Spleen (tissue), 11 donors: ENCODE results near the gene RHCE. TPM values are rescaled to one million over a fixed set of nuclear protein-coding genes. Genes with fewer than 3 reads are reported as not detected.
"Not testable (repeated sequence)": the region's sequence is repeated elsewhere in the genome, so short reads cannot be mapped to it uniquely, and the experiment has no call there.

ENCODE experiments used
- DNase-seq: peaks from one replicate; pipeline ENCODE4 v3.0.0-alpha.2; 2020
- H3K27ac ChIP-seq, 8 donors: fragments of 200-600 bp; sonication (generic) in 7 of 8; 1 replicate in 4 of 8; 2 replicates in 4 of 8; pipeline versions ENCODE4 v1.5.0 to v1.8.0; 2016 to 2021; ENCODE audit warnings: inconsistent platforms in 4 of 8, mild to moderate bottlenecking in 4 of 8, moderate library complexity in 1 of 8
- H3K27me3 ChIP-seq, 7 donors: fragments of 200-600 bp; sonication (generic) in 6 of 7; replicated peaks in 1 of 7; 1 replicate in 4 of 7; 2 replicates in 3 of 7; pipeline versions ENCODE4 v1.5.0 to v1.8.0; 2016 to 2021; ENCODE audit warnings: inconsistent platforms in 3 of 7, mild to moderate bottlenecking in 1 of 7
- H3K36me3 ChIP-seq, 6 donors: fragments of 200-600 bp; sonication (generic) in 5 of 6; 1 replicate in 4 of 6; 2 replicates in 2 of 6; pipeline versions ENCODE4 v1.5.0 to v1.8.0; 2016 to 2021; ENCODE audit warnings: inconsistent platforms in 2 of 6
- H3K4me1 ChIP-seq, 6 donors: fragments of 200-600 bp; sonication (generic) in 5 of 6; 1 replicate in 3 of 6; 2 replicates in 3 of 6; pipeline versions ENCODE4 v1.5.0 to v1.8.0; 2016 to 2021; ENCODE audit warnings: inconsistent platforms in 3 of 6
- H3K4me3 ChIP-seq, 8 donors: fragments of 200-600 bp; sonication (generic) in 7 of 8; 1 replicate in 4 of 8; 2 replicates in 4 of 8; pipeline versions ENCODE4 v1.5.0 to v1.8.0; 2016 to 2021; ENCODE audit warnings: inconsistent platforms in 4 of 8, mild to moderate bottlenecking in 4 of 8, moderate library complexity in 2 of 8
- H3K9me3 ChIP-seq, 8 donors: fragments of 200-600 bp; sonication (generic) in 7 of 8; 1 replicate in 4 of 8; 2 replicates in 4 of 8; pipeline versions ENCODE4 v1.5.0 to v1.8.0; 2016 to 2021; ENCODE audit warnings: inconsistent platforms in 4 of 8
- CTCF ChIP-seq, 11 experiments: fragments of 200-600 bp in 7 of 11; fragments of 450-650 bp in 4 of 11; sonication (generic) in 4 of 11; IDR thresholded peaks in 8 of 11; conservative IDR thresholded peaks in 3 of 11; 1 replicate in 7 of 11; 2 replicates in 4 of 11; pipeline versions ENCODE4 v1.4.0 to v1.8.0; 2016 to 2021; ENCODE audit warnings: antibody characterized with exemption in 11 of 11, inconsistent platforms in 4 of 11, mild to moderate bottlenecking in 1 of 11
- POLR2A ChIP-seq, 3 donors: fragments of 450-650 bp; IDR thresholded peaks; one replicate each; pipeline ENCODE4 v1.5.1; 2017; ENCODE audit warnings: antibody characterized with exemption in 3 of 3, mild to moderate bottlenecking in 1 of 3
- WGBS, 5 donors: extraction: QIAGEN DNeasy Blood & Tissue Kit in 3 of 5; methylation state at CpG; one replicate each; pipeline versions ENCODE4 v1.1.5 to v1.1.7; 2013 to 2018; 5-methylcytosine and 5-hydroxymethylcytosine counted together
- intact Hi-C: fragments of 100-400 bp; cut with DNase I; formaldehyde crosslinking; loops from one replicate; pipeline ENCODE4 v1.15.0; 2023; ENCODE audit warnings: low total_unique reads
- polyA plus RNA-seq, 3 donors: library from polyadenylated mRNA; stranded (reverse); fragments of 200-250 nt; gene quantifications; one replicate each; pipeline ENCODE4 v1.2.1, GENCODE V29; 2013
- total RNA-seq, 7 donors: library from RNA; depleted of rRNA in 3 of 7; stranded (reverse); fragments of >200 nt in 3 of 7; fragmentation: NEBNext Ultra II Directional in 4 of 7; extraction: Animal tissue kit (Norgen Biotek cat#: 25700) in 4 of 7; gene quantifications; one replicate each; pipeline versions ENCODE4 v1.1.0 to v1.2.1, GENCODE V29; 2016 to 2021
- donor health status: healthy with polysubstance abuse.
- donor health status: DM: no; HTN: no; CAD: no; lungs with moderate emphysema.
- donor health status: DM: no; HTN: no; CAD: no.
- donor health status: Bipolar disorder and iron deficiency.
- donor health status: healthy.
- donor health status: DM: no; HTN: no; CAD: no.
- donor health status: DM: yes; HTN: yes; CAD: no.

The RHCE gene
- total and polyA plus RNA-seq, 10 donors = 0.13 to 7.1 (median 0.44) TPM; not detected in 2

GRCh38 chr1:25405731-25406305, 14.8 kb downstream of the RHCE start:
- H3K4me1 ChIP-seq, H3K36me3 ChIP-seq, H3K27me3 ChIP-seq, H3K9me3 ChIP-seq, intact Hi-C loops, H3K4me3 ChIP-seq, DNase-seq, H3K27ac ChIP-seq: not testable (repeated sequence)
- WGBS, 5 donors = 61 to 74% (median 67%) methylated on average over 8 to 9 of the region's 12 CpGs; no CpG with 5 or more reads in 1 of the 5 donors

GRCh38 chr1:25402947-25403803, 17.4 kb downstream of the RHCE start:
- WGBS, 5 donors = 21 to 34% (median 25%) methylated on average over 6 to 7 of the region's 8 CpGs
- H3K36me3 ChIP-seq, H3K27ac ChIP-seq, intact Hi-C loops, H3K9me3 ChIP-seq, H3K27me3 ChIP-seq, H3K4me3 ChIP-seq, H3K4me1 ChIP-seq, DNase-seq: not testable (repeated sequence)
- TF ChIP-seq CTCF (IDR thresholded peaks at IDR 0.05 in 8 of 11, conservative IDR thresholded peaks at IDR 0.05 in 3 of 11) = peak in 5 of 11 experiments; percentile 25 to 56 (median 38)

- intact Hi-C loops, H3K9me3 ChIP-seq, H3K27ac ChIP-seq, H3K36me3 ChIP-seq, H3K4me3 ChIP-seq, DNase-seq, H3K27me3 ChIP-seq, H3K4me1 ChIP-seq: not testable (repeated sequence)
- WGBS, 5 donors = no CpG with 5 or more reads among the region's 2 CpGs
Observed at GRCh38 chr1:25398079-25398478, 22.5 kb downstream of the RHCE start.

- H3K9me3 ChIP-seq, intact Hi-C loops, H3K4me1 ChIP-seq, H3K36me3 ChIP-seq, H3K27me3 ChIP-seq, DNase-seq, H3K4me3 ChIP-seq, H3K27ac ChIP-seq: not testable (repeated sequence)
- 62 to 94% (median 84%) methylated on average over 2 to 6 of the region's 10 CpGs for WGBS, 5 donors
Observed at GRCh38 chr1:25397549-25397948, 23.1 kb downstream of the RHCE start.

- H3K4me1 ChIP-seq = no peaks in the 10 kb centered on the region
- 75 to 96% (median 90%) methylated on average over 6 of the region's 6 CpGs for WGBS, 5 donors
- H3K27me3 ChIP-seq = no peaks in the 10 kb centered on the region
- DNase-seq = no peak
- intact Hi-C loops = no loop called here
- no peak for TF ChIP-seq POLR2A (IDR thresholded peaks at IDR 0.05)
- H3K9me3 ChIP-seq = no peaks in the 10 kb centered on the region
- no peak overlapping the region for H3K27ac ChIP-seq
- H3K4me3 ChIP-seq = no peak overlapping the region
- no peaks in the 10 kb centered on the region for H3K36me3 ChIP-seq
Observed at GRCh38 chr1:25392841-25393240, 27.8 kb downstream of the RHCE start.

- H3K27ac ChIP-seq, H3K4me3 ChIP-seq, H3K36me3 ChIP-seq, H3K9me3 ChIP-seq, DNase-seq, H3K4me1 ChIP-seq, intact Hi-C loops, H3K27me3 ChIP-seq: not testable (repeated sequence)
- WGBS, 5 donors = 57 to 65% (median 59%) methylated on average over 3 of the region's 3 CpGs
Observed at GRCh38 chr1:25389721-25390120, 30.9 kb downstream of the RHCE start.

- DNase-seq, H3K27ac ChIP-seq, H3K4me1 ChIP-seq, H3K4me3 ChIP-seq, H3K36me3 ChIP-seq, H3K9me3 ChIP-seq, intact Hi-C loops, H3K27me3 ChIP-seq: not testable (repeated sequence)
- WGBS, 5 donors = 64 to 80% (median 79%) methylated on average over 4 to 9 of the region's 9 CpGs
Observed at GRCh38 chr1:25388691-25389090, 31.9 kb downstream of the RHCE start.

- H3K9me3 ChIP-seq, H3K27ac ChIP-seq, H3K27me3 ChIP-seq, DNase-seq, intact Hi-C loops, H3K4me3 ChIP-seq, H3K4me1 ChIP-seq, H3K36me3 ChIP-seq: not testable (repeated sequence)
- 69 to 80% (median 73%) methylated on average over 4 of the region's 4 CpGs for WGBS, 5 donors
Observed at GRCh38 chr1:25387096-25387495, 33.5 kb downstream of the RHCE start.

- H3K36me3 ChIP-seq, H3K4me3 ChIP-seq, DNase-seq, H3K4me1 ChIP-seq, intact Hi-C loops, H3K9me3 ChIP-seq, H3K27me3 ChIP-seq, H3K27ac ChIP-seq: not testable (repeated sequence)
- WGBS, 5 donors = no CpG with 5 or more reads among the region's 1 CpG
Observed at GRCh38 chr1:25383875-25384274, 36.8 kb downstream of the RHCE start.

- H3K27ac ChIP-seq, H3K4me1 ChIP-seq, intact Hi-C loops, H3K9me3 ChIP-seq, H3K27me3 ChIP-seq, H3K4me3 ChIP-seq, H3K36me3 ChIP-seq, DNase-seq: not testable (repeated sequence)
- 80 to 94% (median 90%) methylated on average over 1 of the region's 1 CpG for WGBS, 5 donors
Observed at GRCh38 chr1:25383090-25383489, 37.5 kb downstream of the RHCE start.
